GM21526 (cell line): ENCODE measurements around the gene TMEM89.

Source experiments
- ATAC-seq: cut with Tn5 transposase; IDR thresholded peaks from one replicate; pipeline ENCODE4 v1.9.1; 2021; ENCODE audit warnings: moderate library complexity; ENCODE audit not compliant: unreplicated experiment, low FRiP score

Gene TMEM89

DNA sequence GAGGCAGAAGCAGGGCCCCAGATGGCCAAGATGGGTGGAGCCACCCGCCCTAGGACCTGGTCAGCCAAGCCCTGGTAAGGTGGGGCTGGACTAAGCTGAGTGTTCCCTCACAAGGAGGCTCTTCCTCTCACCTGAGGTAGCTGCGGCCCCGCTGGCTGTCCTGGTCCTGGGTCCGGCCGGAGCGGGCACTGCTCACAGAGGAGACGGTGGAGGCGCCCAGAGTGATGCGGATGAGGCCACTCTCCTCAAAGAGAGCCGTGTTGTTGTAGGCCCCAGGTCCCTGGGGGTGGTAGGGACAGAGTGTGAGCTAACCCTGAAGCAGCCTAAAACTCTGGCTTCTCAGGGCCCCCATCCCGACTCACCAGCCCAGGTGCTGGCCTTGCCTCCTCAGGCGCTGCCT is 21.0 kb upstream of the TMEM89 start:
- ATAC-seq: no peak

DNA sequence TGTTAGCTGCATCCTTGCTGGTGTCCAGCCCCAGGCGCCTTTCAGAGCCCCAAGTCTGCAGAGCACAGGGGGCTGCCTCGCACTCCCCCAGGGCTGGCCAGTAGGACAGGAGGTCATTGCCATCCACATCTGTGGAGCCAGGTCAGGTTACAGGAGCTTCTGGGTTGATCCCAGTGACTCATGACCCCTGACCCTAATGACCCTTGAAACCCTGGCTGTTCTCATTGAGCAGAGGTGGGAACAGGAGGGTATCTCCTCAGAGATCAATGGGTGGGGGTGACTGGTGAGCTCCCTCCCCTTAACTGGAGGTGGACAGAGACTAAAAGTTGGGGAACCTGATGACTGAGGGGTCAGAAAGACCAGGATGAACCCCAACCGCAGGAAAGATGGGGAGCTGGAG is 19.8 kb upstream of the TMEM89 start:
- no peak for ATAC-seq

DNA sequence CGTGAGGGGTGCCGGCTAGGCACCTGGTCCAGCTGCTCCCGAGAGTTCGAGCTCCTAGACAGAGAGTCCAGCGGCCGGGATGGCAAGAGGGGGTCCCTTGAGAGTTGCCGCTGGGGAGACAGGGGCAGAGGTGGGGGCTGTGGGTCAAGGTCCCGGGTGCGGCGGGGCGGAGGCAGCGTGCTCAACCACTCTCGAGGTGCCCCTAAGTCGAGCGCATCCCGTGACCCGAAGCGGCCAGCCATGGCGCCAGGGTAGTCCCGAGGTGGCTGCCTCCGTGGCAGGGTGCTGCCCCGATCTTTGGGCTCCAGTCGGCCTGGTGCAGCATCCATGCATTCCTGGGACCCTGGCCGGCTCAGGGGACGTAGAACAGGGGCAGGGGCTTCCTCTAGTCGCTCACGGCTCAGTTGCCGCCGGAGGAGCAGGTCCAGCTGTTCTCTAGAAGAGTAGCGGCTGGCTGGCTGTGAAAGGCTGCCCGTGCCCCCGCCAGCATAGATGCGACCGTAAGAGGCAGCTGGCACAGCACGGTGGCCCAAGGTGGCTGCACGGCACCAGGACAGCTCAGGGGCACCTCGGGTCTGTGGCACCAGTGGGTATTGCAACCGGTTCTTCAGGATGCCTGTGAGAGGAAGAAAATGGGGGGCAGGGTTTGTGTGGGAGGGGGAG is 18.5 kb upstream of the TMEM89 start:
- no peak for ATAC-seq

DNA sequence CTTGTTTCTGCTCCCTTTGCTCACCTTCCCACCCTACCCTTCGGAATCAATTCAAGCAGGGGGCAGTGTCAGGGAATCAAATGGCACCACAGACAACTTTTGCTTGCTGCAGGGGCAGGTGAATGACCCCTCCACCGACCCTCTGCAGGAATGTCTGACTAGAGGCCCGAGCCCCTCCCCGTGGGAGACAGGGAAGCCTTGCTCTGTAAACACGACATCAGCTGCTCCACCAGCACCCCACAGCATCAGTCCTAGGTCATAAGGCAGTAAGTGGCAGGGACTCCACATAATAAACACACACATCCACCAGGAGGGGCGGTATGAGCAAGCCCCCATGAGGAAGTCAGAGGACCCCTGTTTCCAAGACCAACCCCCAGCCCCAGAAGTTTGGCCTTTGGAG is 15.7 kb upstream of the TMEM89 start:
- ATAC-seq: no peak

DNA sequence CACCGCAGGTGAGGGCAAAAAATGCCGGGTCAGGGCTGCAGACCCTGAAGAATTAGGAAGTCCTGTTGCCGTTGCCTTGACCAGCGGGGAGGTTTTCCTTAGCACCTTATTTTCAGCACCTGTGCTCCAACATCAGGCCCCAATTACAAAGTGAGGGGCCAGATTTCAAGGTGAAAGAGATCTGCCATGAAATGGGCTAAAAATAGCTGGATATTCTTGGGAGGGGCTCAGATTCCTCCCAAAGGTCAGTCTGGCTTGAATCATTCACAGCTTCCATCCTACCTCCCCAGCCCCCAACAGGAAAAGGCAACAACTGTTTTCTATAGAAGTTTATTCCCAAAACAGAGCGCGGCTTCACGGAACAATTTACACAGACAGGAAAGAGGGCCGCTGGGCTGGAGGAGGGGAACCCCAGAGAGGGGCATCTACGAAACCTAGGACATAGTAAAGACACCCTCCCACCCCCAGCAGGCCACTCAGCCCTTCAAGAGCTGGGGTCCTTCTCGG is 14.6 kb upstream of the TMEM89 start:
- ATAC-seq: no peak

DNA sequence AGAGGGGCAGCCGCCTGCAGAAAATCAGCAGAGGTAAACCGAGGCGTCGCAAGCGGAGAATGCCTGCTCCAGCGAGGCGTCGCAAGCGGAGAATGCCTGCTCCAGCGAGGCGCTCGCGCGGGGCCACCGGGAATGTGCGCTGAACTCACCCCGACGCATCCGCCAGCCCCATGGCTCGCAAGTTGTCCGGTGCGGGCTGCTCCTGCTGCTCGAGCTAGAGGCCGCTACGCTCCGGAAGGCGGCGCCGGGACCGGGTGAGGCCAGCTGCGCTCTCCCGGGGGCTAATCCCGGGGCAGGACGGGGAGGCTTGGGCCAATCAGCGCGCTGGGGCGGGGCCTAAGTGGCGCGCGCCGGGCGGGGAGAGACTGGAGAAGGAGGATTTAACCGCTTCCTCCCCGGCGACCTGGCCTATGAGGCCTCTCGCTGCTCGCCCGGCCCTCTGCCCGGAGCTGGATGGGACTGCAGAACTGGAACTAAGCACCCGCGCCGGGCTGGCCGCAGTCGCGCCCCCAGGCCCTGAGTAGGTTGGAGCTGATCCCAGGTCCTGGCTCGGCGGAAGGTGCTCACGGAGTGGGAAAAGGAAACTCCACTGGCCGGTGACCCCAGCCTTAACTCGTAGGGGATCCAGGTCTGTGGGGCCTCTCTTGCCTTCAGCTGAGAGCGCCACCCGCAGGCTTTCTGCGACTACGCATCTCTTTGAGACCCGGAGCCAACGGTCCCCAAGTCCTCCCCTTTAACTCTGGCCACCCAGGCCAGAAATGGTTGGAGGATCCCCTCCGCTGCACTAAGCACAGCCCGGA is 13.9 kb upstream of the TMEM89 start, which contains the start of gene SLC26A6:
Gene SLC26A6 (minus strand): TSS at position 240 of the 800 bp plus-strand sequence. CDS start 68 bp downstream, at position 172.
- ATAC-seq: peak; percentile 80

DNA sequence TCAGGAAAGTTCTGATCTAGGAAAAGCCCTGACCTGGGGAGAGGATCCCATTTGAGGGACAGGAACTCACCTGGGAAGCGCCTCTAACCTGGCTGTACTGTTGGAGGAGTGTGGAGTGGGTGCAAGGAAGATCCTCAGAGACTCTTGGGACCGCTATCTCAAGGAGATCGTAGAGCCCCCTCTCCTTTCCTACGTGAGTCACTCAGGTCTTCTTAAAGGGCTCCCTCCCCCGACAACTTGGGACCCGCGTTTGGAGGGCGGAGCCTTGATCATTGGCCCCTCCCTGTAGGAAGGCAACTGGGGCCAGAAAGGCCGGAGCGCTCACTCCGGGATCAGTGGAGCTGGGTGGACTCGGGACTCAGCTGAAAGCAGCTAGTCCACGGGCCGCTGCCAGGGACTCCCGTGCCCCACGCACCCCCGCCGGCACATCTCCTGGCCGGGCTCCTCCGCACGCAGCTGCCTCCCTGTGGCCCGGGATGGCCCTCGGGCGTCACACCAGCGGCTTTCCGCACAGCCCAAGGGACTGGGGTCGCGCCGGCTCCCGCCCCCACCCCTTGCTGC is 13.2 kb upstream of the TMEM89 start:
- no peak for ATAC-seq

DNA sequence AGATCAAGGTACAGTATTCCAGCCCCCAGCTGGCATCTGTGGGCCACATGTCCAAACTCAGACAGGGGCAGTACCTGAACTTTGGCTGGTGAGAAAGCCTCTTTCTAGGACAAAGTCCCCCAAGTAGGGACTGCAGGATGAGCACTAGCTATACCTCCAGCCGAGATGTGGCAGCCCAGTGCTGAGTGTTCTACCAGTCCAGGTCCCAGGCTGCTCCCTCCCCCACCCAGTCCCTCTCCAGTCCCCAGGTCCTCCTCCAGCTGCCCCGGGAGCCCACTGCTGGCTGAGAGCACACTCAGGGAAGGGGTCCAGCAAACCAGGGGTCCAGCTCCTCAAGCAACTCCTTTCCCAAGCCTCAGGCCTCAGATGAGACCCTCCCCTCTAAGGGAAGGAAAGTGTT is 12.2 kb upstream of the TMEM89 start:
- ATAC-seq: no peak

DNA sequence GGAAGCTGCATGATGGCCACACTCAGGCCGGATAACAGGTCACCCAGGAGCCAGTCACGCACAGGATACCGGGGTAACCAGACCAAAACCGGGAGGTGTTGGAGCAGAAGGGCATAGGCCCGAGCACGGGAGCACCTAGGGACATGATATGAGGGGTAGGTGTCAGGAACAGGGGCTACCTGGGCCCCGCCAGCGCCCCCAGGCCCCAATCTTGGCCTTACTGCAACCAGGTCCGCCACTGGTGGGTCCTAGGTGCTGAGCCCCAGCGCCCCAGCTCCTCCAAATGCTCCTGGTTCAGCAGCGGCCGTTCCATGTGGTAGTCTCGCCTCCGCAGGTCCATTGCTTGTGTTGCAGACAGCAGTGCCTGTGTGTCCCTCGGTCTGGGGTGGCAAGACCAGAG is 11.7 kb upstream of the TMEM89 start:
- ATAC-seq: no peak

DNA sequence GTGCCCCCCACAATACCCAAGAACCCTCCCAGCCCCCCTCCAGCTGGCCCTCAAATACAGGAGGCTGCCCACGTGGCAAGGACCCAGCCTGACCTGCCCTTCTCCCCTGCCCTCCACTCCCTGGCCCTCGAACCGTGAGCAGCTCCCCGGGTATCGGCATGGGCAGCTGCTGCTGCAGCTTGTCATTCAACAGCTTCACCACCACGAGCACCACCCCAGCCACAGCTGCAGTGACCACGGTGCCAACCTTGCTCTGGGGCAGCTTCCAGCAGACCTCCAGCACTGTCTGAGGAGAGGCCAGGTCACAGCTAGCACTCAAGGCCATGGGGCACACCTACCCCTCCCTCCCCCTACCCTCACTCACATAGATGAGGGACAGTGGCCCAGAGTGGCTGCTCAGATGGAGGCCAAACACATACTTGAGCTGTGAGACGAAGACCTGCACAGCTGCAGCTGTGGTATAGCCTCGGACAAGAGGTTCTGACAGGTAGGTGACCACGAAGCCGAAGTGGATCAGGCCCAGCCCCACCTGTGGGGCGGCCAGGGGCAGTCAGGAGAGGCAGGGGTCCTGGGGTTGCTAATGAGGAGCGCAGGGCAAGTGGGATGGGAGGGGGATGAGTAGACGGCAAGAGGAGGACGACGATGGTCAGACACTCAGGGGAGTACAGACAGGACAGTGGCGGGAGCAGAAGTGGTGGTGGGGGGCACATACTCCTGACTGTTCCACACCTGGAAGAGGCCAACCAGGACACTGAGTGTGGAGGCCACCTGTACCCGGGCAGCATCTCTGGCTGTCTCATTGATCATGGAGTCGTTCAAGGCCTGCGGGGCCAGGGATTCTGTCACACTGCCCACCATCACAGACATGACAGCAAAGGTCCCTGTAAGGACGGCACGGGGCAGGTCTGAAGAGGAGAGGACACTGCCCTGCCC is 10.2 kb upstream of the TMEM89 start:
- ATAC-seq: no peak

DNA sequence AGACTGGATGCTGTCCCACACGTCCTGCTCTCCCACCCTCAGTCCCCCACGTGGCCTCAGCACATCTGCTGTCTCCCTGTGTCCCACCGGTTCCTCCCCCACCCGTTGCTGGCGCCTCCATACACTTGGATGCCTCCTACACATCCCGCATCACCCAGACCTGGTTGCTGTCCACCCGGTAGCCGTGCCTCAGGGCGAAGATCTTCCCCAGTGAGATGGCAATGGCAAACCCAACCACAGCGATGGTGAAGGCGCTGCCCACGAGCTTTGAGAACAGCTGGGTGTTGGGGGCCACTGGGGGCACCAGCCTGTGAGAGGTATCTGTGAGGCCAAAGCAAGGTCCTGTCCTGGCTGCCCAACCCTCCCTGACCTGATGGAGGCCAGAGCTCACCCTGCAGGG is 9.3 kb upstream of the TMEM89 start:
- no peak for ATAC-seq

DNA sequence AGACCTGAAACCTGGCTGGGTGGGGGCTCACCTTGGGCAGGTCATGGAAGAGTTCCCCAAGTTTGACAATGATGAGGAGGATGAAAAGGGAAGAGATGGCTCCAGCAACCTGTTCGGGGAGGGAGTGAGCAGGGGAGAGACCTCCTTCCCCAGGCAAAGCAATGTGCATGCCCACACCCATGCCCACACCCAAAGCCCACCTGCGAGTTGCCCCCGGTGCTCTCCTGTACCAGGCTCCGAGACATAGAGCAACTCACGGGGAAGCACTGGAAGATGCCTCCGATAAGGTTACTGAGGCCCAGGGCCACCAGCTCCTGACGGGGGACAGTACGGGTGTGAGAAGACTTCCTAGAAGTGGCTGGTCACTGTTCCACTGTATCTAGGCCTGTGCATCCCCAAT is 8.8 kb upstream of the TMEM89 start:
- no peak for ATAC-seq

DNA sequence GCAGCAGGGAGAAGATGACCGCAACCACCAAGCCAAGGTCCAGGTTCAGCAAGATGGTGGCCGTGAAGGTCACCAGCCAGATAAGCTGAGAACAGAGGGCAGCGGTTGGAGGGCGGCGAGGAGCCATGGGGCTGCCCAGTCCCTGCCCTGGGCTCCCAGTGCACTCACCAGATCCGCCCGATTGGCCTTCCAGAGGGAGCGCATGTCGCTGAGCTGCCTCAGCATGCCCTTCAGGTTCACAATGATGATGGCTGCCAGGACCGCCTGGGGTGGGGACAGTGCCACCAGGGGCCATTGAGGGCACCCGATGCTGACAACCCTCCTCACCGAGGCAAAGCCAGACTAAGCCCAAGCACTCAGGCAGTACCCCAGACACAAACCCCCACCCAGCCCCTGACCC is 8.3 kb upstream of the TMEM89 start:
- no peak for ATAC-seq

DNA sequence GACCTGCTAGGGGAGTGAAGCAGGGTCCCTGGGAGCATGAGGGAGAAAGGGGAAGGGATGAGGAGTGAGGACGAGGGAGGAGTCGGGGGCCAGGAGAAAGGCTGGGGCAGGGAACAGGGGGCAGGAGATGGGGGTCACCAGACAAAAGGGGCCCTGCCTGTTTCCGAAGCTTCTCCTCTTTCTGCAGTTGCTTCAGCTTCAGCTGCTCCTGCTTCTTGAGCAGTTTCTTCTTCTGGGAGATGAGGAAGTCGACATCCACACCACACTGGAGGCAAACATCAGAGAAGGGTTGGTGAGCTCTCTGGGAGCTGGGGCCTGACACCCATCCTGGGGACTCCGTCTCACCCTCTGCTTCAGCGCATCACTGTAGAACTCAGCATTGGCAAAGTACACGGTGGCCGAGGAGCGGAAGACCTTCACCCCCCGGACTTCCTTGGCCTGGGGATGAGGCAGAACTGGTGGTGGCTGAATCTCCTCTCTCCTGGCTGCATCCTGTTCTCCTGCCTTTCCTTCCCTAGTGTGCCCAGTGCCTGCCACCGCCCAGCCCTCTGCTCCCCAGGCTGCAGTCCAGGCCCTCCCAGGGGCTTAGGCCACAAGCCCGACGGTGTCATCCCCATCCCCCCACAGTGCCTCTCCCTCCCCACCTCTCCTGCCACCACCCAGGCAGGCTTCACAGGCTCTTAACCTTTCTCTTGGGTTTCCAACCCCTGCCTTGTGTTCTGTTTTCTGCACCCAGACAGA is 6.9 kb upstream of the TMEM89 start:
- ATAC-seq: no peak

DNA sequence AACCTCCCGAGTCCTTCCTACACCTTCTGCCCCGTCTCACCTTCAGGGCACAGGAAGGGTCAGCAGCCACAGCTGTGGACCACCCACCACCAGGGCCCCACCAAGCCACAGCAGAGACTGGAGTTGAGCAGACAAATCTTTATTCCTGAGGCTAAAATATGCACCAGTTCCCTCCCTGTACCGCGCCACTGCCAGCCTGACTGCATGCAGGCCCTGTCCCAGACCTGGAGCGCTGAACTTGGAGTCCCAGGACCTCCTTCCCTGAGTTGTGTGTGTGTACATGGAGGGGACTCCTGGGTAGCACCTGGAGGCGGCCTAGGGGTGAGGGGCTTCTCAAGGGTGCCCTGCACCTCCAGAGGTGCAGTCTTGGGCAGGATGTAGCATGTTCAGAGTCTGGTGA is 4.0 kb upstream of the TMEM89 start:
- no peak for ATAC-seq

DNA sequence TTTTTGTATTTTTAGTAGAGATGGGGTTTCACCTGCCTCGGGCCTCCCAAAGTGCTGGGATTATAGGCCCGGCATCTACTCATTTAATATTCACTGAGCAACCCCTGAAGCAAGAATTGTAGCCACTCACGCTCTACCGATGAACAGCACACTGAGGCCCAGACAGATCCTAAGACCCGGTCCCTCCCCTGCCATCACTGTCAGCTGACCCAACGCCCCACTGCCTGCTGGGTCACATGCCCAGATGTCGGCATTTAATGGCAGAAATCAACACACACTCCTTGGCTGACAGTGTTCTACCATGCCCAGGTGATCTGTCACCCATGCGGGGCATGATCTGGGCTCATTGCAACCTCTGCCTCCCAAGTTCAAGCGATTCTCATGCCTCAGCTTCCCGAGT is 3.2 kb upstream of the TMEM89 start:
- ATAC-seq: no peak

DNA sequence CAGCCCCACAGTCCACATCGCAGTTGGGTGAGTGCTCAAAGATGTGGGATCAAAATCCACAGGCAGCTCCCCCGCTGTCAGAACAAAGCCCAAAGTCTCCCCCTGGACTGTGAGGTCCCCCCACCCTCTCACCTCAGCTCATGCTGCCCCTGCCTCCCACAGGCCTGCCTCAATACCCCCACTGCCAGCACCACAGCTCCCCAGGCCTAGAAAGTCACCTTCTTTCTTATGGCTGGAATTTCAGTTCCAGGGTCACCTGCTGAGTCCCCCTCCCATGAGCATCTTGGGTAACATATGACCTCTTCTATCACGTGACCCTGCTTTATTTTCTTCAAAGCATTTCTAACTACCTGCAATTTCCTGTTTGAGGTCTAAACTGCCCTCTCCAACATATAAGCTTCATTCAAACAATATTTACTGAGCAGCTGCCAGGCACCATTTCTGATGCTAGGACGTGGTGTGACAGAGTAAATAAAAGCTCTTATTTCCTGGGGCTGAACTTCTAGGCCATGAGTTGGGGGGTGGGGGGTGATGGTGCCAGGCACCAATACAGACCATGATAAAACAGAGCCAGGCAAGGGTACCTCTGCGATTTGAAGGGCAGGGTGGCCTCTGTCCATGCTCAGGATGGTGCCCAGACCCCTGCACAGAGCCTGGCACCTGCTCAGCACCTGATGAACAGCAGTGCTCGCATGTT is 2.4 kb upstream of the TMEM89 start:
- ATAC-seq: no peak

DNA sequence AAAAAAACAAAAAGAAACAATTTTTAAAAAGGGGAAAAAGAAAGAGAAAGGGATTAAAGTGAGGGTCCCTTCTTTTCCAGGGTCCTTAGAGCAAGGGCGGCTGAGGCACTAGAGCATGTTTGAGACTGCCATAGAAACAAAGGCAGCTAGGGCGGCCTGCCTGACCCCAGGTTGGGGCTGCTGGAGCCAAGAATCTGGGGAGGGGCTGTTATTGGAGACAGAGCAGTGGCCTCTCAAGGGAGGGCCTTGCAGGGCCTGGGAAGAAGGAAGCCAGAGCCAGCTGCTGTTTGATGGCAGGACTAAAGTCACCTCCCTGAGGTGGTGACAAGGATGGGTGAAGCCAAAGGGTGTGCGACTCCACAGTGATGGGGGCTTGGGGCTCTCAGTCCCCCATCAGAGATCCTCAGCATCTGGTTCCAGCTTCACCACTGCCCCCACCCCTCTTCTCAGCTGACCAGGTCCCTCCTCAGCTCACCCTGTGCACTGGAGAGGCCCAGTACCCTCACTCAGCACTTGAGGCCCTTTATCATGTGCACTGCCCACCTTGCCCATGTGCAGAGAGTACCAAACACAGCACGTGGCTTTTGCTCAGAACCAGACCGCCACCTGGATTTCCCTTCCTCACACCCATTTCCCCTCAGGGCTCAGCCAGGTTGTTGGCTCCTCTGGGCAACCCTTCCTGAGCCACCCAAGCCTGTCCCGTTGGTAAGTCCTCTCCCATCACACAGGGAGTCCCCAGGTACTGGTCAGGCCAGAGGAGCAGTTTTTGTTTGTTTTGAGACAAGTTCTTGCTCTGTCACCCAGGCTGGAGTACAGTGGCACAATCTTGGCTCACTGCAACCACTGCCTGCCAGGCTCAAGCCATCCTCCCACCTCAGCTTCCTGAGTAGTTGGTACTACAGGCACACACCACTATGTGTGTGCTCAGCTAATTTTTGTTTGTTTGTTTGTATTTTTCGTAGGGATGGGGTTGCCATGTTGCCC is 1.7 kb downstream of the TMEM89 start:
- ATAC-seq: no peak
